Keratinocyte (primary cell): Measurements from ENCODE around the gene CTAGE8.
"Not testable (repeated sequence)": the region's sequence is repeated elsewhere in the genome, so short reads cannot be mapped to it uniquely, and the experiment has no call there.

Experiments used
- CTCF ChIP-seq, 3 experiments: IDR thresholded peaks in 1 of 3; conservative IDR thresholded peaks in 1 of 3; optimal IDR thresholded peaks in 1 of 3; 2 replicates in 2 of 3; 3 replicates in 1 of 3; pipeline versions ENCODE3 to v1.5.1; 2011; ENCODE audit warnings: low read length in 3 of 3, mild to moderate bottlenecking in 3 of 3, moderate library complexity in 2 of 3, control low read depth in 1 of 3, inconsistent platforms in 1 of 3; ENCODE audit not compliant: insufficient read depth in 2 of 3; ENCODE audit errors: extremely low read depth in 1 of 3
- EZH2 ChIP-seq: IDR thresholded peaks from one replicate; pipeline ENCODE4 v1.6.1; 2012; ENCODE audit warnings: inconsistent platforms, mild to moderate bottlenecking, low read length, moderate library complexity

- not testable (repeated sequence) for TF ChIP-seq CTCF (optimal IDR thresholded peaks at IDR 0.05 in 1 of 3, IDR thresholded peaks at IDR 0.05 in 1 of 3, conservative IDR thresholded peaks at IDR 0.05 in 1 of 3; ENCODE audit: extremely low read depth in 1 of 3, insufficient read depth in 2 of 3, low read length in 3 of 3); EZH2
These were observed 21.3 kb downstream of the CTAGE8 start for GRCh38 chr7:144247674-144248330.
